Stomach (tissue), 4 donors: ENCODE measurements around the gene ZFP92.

Experiments used
- POLR2A ChIP-seq, 4 donors: fragments of 450-650 bp; IDR thresholded peaks; one replicate each; pipeline ENCODE4 v1.6.1; 2016; ENCODE audit warnings: antibody characterized with exemption in 4 of 4, control low read depth in 2 of 4, mild to moderate bottlenecking in 1 of 4, moderate library complexity in 1 of 4
- TF ChIP-seq, protein P1 (sequence below), 7 experiments: fragments of 450-650 bp in 4 of 7; fragments of 200-600 bp in 3 of 7; sonication (generic) in 3 of 7; IDR thresholded peaks; one replicate each; pipeline ENCODE4 v1.5.1; 2016 to 2019; ENCODE audit warnings: antibody characterized with exemption in 7 of 7, control low read depth in 2 of 7, mild to moderate bottlenecking in 1 of 7

DNA sequence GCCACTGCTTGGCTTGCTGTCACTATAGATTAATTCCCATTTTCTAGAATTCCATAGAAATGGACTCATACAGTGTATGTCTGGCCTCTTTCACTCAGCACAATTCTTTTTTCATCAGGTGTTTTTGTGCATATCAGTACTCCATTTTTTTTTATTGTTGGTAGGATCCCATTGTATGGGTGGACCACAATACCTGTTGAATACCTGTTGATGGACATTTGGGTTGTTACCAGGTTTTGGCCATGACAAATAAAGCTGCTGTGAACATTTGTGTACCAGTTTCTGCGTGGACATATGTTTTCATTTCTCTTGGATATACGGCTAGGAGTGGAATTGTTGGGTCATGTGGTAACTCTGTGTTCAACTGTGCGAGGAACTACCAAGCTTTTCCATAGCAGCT lies 14.9 kb downstream of the ZFP92 start:
- TF ChIP-seq, protein P1, sequence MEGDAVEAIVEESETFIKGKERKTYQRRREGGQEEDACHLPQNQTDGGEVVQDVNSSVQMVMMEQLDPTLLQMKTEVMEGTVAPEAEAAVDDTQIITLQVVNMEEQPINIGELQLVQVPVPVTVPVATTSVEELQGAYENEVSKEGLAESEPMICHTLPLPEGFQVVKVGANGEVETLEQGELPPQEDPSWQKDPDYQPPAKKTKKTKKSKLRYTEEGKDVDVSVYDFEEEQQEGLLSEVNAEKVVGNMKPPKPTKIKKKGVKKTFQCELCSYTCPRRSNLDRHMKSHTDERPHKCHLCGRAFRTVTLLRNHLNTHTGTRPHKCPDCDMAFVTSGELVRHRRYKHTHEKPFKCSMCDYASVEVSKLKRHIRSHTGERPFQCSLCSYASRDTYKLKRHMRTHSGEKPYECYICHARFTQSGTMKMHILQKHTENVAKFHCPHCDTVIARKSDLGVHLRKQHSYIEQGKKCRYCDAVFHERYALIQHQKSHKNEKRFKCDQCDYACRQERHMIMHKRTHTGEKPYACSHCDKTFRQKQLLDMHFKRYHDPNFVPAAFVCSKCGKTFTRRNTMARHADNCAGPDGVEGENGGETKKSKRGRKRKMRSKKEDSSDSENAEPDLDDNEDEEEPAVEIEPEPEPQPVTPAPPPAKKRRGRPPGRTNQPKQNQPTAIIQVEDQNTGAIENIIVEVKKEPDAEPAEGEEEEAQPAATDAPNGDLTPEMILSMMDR (IDR thresholded peaks at IDR 0.05) = no peak
- TF ChIP-seq POLR2A (IDR thresholded peaks at IDR 0.05) = no peak
